HG03558 (cell line): ENCODE data around the gene UFD1.

Experiments
- ATAC-seq: cut with Tn5 transposase; IDR thresholded peaks from one replicate; pipeline ENCODE4 v1.9.1; 2021; ENCODE audit warnings: moderate number of reproducible peaks; ENCODE audit not compliant: unreplicated experiment; ENCODE audit errors: extremely low read depth

UFD1 gene

GRCh38 chr22:19477321-19478044 is 1.5 kb downstream of the UFD1 start:
- ATAC-seq: no peak

GRCh38 chr22:19476023-19476422 is 3.0 kb downstream of the UFD1 start:
- no peak for ATAC-seq

GRCh38 chr22:19473578-19473977 is 5.4 kb downstream of the UFD1 start:
- ATAC-seq: no peak

- ATAC-seq: no peak
Observed at GRCh38 chr22:19472233-19472632, 6.8 kb downstream of the UFD1 start.

DNA sequence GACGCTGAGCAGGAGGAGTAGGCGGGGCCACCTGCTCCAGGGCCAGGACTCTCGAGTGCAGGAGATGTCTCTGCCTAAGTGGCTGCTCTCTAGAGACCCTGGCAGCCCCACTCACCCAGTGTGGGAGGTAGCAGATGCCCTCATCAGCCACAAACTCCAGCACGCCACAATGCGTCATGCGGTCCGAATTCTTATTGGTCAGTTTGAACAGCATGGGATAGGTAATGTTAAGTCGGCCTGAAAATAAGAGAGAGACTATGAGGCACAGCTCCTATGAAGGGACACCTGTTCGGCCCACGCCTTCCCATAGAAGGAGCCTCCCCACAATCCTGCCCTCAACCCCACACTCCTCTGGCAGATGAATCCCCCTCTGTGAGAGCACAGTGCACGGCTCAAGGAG is 7.4 kb downstream of the UFD1 start:
- no peak for ATAC-seq

DNA sequence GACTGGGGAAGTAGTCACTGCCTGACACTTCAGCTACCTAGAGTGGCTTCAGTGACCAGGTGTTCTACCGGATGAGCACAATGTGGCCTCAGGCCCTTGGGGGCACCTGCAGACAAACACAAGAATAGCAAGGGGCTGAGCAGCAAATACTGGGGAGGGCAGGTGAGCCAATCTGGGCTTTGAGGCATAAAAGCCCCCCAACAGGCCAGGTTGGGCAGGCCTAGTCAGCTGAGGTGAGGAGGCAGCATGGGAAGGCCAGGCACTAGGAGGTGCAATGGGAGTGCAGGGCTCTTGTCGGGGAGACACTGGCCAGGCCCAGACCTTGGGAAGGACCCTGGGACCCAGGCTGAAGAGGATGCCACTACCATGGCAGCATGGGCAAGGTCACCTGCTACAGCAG is 9.0 kb downstream of the UFD1 start:
- ATAC-seq: no peak

DNA sequence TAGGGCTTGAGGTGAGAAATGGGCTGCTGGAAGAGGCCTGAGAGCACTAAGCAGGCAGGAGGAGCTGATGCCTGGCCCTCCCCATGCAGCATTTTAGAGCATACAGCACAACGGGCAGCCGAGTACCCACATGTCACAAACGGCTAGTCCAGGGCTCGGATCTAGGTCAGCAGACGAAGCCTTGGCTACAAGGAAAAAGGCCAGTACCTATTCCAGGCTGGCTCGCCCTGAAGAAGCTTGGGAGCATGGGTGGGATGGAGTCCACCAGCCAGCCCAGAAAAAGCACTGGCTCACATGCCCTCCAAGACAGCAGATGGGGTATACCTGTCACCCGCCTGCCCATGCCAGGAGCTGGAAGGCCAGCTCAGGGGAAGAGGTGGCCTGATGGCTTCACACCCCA is 9.6 kb downstream of the UFD1 start:
- ATAC-seq: no peak

- no peak for ATAC-seq
Observed at GRCh38 chr22:19467912-19468311, 11.1 kb downstream of the UFD1 start.

- no peak for ATAC-seq
Observed at GRCh38 chr22:19466848-19467752, 11.9 kb downstream of the UFD1 start.

- no peak for ATAC-seq
Observed at GRCh38 chr22:19466126-19466716, 12.8 kb downstream of the UFD1 start.

DNA sequence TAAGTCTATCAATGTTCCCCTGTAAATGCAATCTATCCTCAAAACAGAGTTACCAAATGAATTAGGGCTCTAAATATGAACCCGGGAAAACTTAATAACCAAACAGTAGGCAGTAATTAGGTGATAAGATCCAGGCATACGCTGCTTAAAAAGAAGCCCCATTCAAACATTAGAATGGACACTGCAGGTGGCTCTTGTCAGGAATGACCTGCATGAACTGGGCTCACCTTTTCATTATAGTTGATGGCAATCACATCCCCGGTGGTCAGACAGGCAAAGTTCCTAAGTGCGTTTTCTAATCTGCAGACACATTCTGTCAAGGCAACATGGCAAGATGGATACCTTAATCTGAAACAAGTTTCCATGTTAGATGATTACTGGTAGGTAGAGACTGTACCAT is 14.0 kb downstream of the UFD1 start:
- ATAC-seq: no peak

DNA sequence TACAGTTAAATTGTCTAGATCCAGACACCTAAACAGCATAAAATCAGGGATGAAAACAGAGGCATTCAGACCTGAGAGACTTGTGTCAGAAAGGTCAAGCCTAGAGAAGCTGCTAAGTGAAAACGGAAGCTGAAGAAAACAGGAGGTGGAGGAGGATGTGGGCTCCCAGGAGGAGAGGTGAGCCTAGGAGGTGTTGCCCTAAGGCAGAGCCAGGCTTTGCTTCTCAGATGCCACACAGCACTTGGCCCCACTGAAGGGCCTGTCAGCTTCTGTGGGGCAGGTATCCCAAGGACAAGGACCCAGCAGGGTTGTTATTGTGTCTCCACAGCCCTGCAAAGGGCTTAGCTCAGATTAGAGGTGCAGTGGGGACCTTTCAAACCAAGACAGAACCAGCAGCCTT is 14.4 kb downstream of the UFD1 start:
- no peak for ATAC-seq

- no peak for ATAC-seq
Observed at GRCh38 chr22:19463491-19464469, 15.2 kb downstream of the UFD1 start.

GRCh38 chr22:19463008-19463407 is 16.0 kb downstream of the UFD1 start:
- no peak for ATAC-seq

GRCh38 chr22:19461506-19461905 is 17.5 kb downstream of the UFD1 start:
- ATAC-seq: no peak

DNA sequence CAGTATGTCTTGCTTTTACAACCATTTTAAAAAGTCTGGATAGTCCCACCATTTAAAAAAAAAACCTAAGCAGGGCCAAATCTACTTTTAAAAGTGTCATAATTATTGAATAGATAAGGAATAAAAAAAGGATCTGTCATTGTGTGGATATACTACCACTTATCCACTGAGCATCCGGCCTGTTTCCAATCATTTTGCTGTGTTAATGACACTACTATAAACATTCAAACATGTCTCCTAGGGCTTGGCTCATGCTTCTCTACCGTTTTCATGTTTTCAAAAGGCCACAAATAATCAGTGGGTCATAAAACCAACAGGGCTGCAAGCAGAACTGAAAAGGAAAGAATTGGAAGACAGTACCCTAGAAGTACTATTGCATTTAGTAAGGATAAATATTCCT is 19.0 kb downstream of the UFD1 start:
- no peak for ATAC-seq

GRCh38 chr22:19457828-19458428 is 21.1 kb downstream of the UFD1 start:
- no peak for ATAC-seq

- no peak for ATAC-seq
Observed at GRCh38 chr22:19456541-19456940, 22.5 kb downstream of the UFD1 start.

DNA sequence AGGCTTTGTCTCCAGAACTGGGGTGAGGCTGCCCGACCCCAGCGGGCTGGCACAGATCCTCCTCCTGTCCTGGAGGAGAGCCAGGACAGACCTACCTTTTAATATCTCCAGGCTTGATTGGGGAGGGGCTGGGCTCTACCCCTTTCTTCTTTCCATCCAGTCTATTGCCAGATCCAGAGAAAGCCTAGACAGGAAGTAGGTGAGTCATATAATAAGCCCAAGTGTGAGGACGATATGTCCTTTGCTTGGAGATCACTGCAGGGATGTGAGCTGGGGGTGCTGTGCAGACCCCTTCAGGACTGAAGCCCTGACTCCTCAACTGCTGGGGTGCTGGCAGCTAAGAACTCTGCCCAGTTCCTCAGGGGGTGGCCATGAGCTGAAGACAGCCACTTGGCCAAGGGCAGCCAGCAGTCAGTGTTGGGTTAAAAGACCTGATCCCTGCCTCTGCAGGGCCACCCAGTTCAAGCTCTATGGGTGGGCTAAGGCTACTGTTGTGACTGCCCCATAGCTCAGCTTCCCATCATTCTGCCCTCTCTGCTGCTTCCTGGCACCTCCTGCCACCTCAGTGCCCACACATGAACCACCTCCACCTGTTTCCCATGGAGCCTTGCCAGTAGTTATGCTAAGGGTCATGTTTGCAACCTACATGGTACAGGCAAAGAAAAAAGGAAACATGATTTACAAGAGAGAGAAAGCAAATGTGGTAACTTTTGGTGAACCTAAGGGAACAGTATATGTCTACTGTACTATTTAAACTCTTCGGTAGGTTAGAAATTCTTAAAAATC is 23.2 kb downstream of the UFD1 start:
- no peak for ATAC-seq
